Right atrium auricular region (tissue), 2 donors: Measurements from ENCODE around the gene PCDHB4. TPM values are rescaled to one million over a fixed set of nuclear protein-coding genes. Genes with fewer than 3 reads are reported as not detected.
A peak's percentile ranks its signal among the peaks of the same experiment; 100 is the strongest.
"Not testable (repeated sequence)": the region's sequence is repeated elsewhere in the genome, so short reads cannot be mapped to it uniquely, and the experiment has no call there.

Experiments used
- DNase-seq: peaks from one replicate; pipeline ENCODE4 v3.0.0-alpha.2; 2019; ENCODE audit warnings: low spot score
- H3K27ac ChIP-seq, 2 donors: fragments of 200-600 bp; sonication (generic); 1 replicate in 1 of 2; 2 replicates in 1 of 2; pipeline ENCODE4 v1.5.1; 2016 to 2019
- H3K27me3 ChIP-seq, 2 donors: fragments of 200-600 bp; sonication (generic); one replicate each; pipeline versions ENCODE4 v1.5.1 to v1.6.0; 2017 to 2019
- H3K36me3 ChIP-seq: fragments of 200-600 bp; sonication (generic); one replicate; pipeline ENCODE4 v1.5.1; 2016
- H3K4me1 ChIP-seq, 2 donors: fragments of 200-600 bp; sonication (generic); one replicate each; pipeline versions ENCODE4 v1.5.1 to v1.6.0; 2017 to 2019
- H3K4me3 ChIP-seq, 2 donors: fragments of 200-600 bp; sonication (generic); 1 replicate in 1 of 2; 2 replicates in 1 of 2; pipeline ENCODE4 v1.5.1; 2017 to 2019; ENCODE audit warnings: mild to moderate bottlenecking in 1 of 2, moderate library complexity in 1 of 2
- H3K9me3 ChIP-seq, 2 donors: fragments of 200-600 bp; sonication (generic); one replicate each; pipeline ENCODE4 v1.5.1; 2019
- total RNA-seq, 2 donors: library from RNA; depleted of rRNA; stranded (reverse); fragments of >200 nt; gene quantifications; one replicate each; pipeline ENCODE4 v1.1.0, GENCODE V29; 2016
- TF ChIP-seq, protein P1 (sequence below), 2 donors: fragments of 200-600 bp; sonication (generic); IDR thresholded peaks; one replicate each; pipeline ENCODE4 v1.5.1; 2019; ENCODE audit warnings: antibody characterized with exemption in 2 of 2

The PCDHB4 gene
- total RNA-seq, 2 donors from 2014 or later: 1.6 to 2.6 TPM

DNA sequence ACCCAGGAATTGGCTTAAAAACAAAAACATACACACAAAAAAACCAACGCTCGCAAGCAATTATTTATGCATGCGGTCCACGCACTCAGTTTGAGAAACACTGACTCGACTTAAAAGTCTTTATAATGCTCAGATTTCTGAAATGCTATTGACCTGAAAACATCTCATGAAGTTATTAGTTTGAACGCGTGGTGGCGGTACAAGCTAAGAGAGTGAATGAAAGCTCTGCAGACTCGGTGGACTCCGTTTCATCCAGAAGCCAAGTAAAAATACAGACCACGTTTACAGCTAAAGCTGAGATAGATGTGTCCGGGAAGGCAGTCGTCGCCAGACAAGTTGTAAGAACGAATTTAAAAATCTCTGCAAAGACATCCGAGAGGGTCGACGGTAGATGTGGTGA, 28.2 kb downstream of the PCDHB4 start, which contains the start of gene PCDHB6:
PCDHB6 (plus strand) TSS at position 246 of the 400 bp plus-strand sequence. CDS start 201 bp downstream, outside the sequence.
- Histone ChIP-seq H3K4me1 (no peaks in the 10 kb centered on the region), H3K27ac (no peak within 1 kb of the TSS), H3K27me3 (no peaks in the 10 kb centered on the region), H3K9me3 (peaks cover 5 to 75% of the 10 kb centered on the region in 2 donors), H3K36me3 (no peaks in the 10 kb centered on the region), H3K4me3 (no peak within 1 kb of the TSS)
- TF ChIP-seq, protein P1, sequence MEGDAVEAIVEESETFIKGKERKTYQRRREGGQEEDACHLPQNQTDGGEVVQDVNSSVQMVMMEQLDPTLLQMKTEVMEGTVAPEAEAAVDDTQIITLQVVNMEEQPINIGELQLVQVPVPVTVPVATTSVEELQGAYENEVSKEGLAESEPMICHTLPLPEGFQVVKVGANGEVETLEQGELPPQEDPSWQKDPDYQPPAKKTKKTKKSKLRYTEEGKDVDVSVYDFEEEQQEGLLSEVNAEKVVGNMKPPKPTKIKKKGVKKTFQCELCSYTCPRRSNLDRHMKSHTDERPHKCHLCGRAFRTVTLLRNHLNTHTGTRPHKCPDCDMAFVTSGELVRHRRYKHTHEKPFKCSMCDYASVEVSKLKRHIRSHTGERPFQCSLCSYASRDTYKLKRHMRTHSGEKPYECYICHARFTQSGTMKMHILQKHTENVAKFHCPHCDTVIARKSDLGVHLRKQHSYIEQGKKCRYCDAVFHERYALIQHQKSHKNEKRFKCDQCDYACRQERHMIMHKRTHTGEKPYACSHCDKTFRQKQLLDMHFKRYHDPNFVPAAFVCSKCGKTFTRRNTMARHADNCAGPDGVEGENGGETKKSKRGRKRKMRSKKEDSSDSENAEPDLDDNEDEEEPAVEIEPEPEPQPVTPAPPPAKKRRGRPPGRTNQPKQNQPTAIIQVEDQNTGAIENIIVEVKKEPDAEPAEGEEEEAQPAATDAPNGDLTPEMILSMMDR (IDR thresholded peaks at IDR 0.05): peak in 1 of 2 donors; percentile 18
- DNase-seq: no peak

GRCh38 chr5:141150224-141150992, 28.8 kb downstream of the PCDHB4 start:
- no peak for DNase-seq

DNA sequence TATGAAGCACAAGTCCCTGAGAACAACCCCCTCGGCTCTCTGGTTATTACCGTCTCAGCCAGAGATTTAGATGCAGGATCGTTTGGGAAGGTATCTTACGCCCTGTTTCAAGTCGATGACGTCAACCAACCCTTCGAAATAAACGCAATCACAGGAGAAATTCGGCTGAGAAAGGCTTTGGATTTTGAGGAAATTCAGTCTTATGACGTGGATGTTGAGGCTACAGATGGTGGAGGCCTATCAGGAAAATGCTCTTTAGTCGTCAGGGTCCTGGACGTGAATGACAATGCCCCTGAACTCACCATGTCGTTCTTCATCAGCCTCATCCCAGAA, 29.3 kb downstream of the PCDHB4 start:
- DNase-seq: no peak
- no peak overlapping the region for H3K4me3 ChIP-seq
- peaks cover 5 to 86% of the 10 kb centered on the region in 2 donors for H3K9me3 ChIP-seq
- H3K4me1 ChIP-seq: no peaks in the 10 kb centered on the region
- TF ChIP-seq, protein P1 (IDR thresholded peaks at IDR 0.05): no peak
- H3K27ac ChIP-seq: no peak overlapping the region
- no peaks in the 10 kb centered on the region for H3K27me3 ChIP-seq
- no peaks in the 10 kb centered on the region for H3K36me3 ChIP-seq

More at GRCh38 chr5:141150224-141150992, 28.8 kb downstream of the PCDHB4 start:
- Histone ChIP-seq H3K4me1 (no peaks in the 10 kb centered on the region), H3K27ac (no peak overlapping the region), H3K36me3 (no peaks in the 10 kb centered on the region), H3K4me3 (no peak overlapping the region), H3K9me3 (peaks cover 5 to 81% of the 10 kb centered on the region in 2 donors), H3K27me3 (no peaks in the 10 kb centered on the region)
- TF ChIP-seq, protein P1 (IDR thresholded peaks at IDR 0.05): no peak

- H3K27me3 ChIP-seq, H3K4me3 ChIP-seq, DNase-seq, H3K36me3 ChIP-seq, H3K27ac ChIP-seq, H3K4me1 ChIP-seq: not testable (repeated sequence)
- peaks cover 5 to 91% of the 10 kb centered on the region in 2 donors for H3K9me3 ChIP-seq
Measured at GRCh38 chr5:141151632-141152031, 30.0 kb downstream of the PCDHB4 start.

DNA sequence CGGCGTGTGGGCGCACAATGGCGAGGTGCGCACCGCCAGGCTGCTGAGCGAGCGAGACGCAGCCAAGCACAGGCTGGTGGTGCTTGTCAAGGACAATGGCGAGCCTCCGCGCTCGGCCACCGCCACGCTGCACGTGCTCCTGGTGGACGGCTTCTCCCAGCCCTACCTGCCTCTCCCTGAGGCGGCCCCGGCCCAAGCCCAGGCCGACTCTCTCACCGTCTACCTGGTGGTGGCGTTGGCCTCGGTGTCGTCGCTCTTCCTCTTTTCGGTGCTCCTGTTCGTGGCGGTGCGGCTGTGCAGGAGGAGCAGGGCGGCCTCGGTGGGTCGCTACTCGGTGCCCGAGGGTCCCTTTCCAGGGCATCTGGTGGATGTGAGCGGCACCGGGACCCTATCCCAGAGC, 30.5 kb downstream of the PCDHB4 start:
- H3K4me1 ChIP-seq, H3K36me3 ChIP-seq, H3K27ac ChIP-seq, H3K27me3 ChIP-seq, DNase-seq, H3K4me3 ChIP-seq: not testable (repeated sequence)
- H3K9me3 ChIP-seq: peaks cover 5 to 91% of the 10 kb centered on the region in 2 donors

- Histone ChIP-seq H3K9me3 (peaks cover 0 to 73% of the 10 kb centered on the region in 2 donors), H3K4me3 (no peak overlapping the region), H3K36me3 (no peaks in the 10 kb centered on the region), H3K27ac (no peak overlapping the region), H3K4me1 (no peaks in the 10 kb centered on the region), H3K27me3 (no peaks in the 10 kb centered on the region)
- no peak for DNase-seq
- TF ChIP-seq, protein P1 (IDR thresholded peaks at IDR 0.05): no peak
Measured at GRCh38 chr5:141155540-141156374, 34.1 kb downstream of the PCDHB4 start.

GRCh38 chr5:141157356-141157755, 35.7 kb downstream of the PCDHB4 start:
- not testable (repeated sequence) for H3K4me3 ChIP-seq, H3K27ac ChIP-seq, H3K36me3 ChIP-seq, H3K4me1 ChIP-seq, H3K27me3 ChIP-seq, DNase-seq
- H3K9me3 ChIP-seq: peaks cover 0 to 60% of the 10 kb centered on the region in 2 donors

GRCh38 chr5:141157901-141158300, 36.3 kb downstream of the PCDHB4 start:
- not testable (repeated sequence) for DNase-seq, H3K4me3 ChIP-seq, H3K4me1 ChIP-seq, H3K27ac ChIP-seq, H3K36me3 ChIP-seq, H3K27me3 ChIP-seq
- H3K9me3 ChIP-seq: peaks cover 0 to 58% of the 10 kb centered on the region in 2 donors
